ENCODE measurements around the gene RBMS2.

RBMS2 gene, protein sequence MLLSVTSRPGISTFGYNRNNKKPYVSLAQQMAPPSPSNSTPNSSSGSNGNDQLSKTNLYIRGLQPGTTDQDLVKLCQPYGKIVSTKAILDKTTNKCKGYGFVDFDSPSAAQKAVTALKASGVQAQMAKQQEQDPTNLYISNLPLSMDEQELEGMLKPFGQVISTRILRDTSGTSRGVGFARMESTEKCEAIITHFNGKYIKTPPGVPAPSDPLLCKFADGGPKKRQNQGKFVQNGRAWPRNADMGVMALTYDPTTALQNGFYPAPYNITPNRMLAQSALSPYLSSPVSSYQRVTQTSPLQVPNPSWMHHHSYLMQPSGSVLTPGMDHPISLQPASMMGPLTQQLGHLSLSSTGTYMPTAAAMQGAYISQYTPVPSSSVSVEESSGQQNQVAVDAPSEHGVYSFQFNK

DNA sequence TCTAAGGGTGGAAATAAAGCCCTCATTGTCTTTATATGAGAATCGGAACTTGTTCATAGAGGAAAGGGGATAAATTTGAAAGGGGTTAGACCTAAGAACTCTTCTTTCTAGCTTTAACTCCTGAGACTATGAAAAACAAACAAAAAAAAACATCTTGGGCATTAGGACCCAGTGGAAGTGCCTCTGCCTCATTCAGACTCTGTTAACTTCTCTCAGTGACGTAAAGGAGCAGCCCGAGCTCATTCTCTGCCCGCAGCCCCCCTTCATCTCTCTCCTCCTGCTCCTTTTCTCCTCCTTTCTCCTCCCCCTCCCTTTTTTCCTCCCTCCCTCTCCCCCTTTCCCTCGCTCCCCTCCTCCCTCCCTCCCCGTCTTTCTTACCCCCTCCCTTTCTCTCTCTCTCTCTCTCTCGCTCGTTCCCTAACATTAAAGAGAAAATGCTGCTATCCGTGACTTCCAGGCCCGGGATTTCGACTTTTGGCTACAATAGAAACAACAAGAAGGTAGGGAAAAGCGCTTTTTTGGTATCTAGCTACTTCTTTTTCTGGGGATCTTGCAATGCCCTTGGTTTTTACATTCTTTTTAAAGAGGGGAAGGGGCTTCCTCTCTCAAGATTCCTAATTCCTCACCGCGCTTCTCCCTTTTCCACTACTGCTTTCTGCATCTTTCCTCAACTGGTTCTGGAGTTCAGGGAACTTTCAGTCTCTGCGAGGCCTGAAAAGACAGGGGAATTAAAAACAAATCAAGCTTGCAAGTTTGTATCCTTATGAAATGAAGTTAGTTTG, at the start of gene RBMS2:
TSS of gene RBMS2 (plus strand) at position 231 of the 782 bp plus-strand sequence. CDS start at position 435, 204 bp downstream.
- TF ChIP-seq, protein P1, sequence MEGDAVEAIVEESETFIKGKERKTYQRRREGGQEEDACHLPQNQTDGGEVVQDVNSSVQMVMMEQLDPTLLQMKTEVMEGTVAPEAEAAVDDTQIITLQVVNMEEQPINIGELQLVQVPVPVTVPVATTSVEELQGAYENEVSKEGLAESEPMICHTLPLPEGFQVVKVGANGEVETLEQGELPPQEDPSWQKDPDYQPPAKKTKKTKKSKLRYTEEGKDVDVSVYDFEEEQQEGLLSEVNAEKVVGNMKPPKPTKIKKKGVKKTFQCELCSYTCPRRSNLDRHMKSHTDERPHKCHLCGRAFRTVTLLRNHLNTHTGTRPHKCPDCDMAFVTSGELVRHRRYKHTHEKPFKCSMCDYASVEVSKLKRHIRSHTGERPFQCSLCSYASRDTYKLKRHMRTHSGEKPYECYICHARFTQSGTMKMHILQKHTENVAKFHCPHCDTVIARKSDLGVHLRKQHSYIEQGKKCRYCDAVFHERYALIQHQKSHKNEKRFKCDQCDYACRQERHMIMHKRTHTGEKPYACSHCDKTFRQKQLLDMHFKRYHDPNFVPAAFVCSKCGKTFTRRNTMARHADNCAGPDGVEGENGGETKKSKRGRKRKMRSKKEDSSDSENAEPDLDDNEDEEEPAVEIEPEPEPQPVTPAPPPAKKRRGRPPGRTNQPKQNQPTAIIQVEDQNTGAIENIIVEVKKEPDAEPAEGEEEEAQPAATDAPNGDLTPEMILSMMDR (IDR thresholded peaks at IDR 0.05; ENCODE audit: insufficient read depth, low read length, poor library complexity, severe bottlenecking): no peak
- Histone ChIP-seq H3K4me3 (replicated peaks; ENCODE audit: low read depth, low read length) (peak within 1 kb of the TSS; percentile 55), H3K36me3 (ENCODE audit: control insufficient read depth, insufficient read depth, low read length) (no peaks in the 10 kb centered on the region), H3K27me3 (replicated peaks; ENCODE audit: control insufficient read depth, insufficient read depth, low read length) (no peaks in the 10 kb centered on the region)
- DNase-seq (ENCODE audit: extremely low read depth, insufficient read length): peak; percentile 35

DNA sequence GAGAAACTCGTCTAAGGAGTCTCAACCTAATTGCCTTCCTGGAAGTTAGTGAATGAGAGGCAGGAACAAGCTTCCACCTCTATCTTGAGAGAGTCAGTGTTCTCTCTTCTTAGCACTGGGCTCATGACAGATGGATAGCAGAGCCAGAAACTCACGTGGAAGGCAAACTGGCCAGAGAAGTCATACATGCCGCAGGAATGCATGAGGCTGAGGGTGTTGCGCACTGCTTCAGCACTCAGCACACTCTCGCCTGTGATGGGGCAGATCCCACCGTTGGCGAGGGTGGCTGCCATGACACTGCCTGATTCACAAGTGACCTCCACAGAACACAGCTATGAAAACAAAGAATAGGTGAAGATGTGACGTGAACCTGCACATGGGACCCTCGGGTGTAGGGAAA, 47.2 kb upstream of the RBMS2 start:
- peaks cover 8% of the 10 kb centered on the region for H3K36me3 ChIP-seq (ENCODE audit: control insufficient read depth, insufficient read depth, low read length)
- no peaks in the 10 kb centered on the region for H3K27me3 ChIP-seq (replicated peaks; ENCODE audit: control insufficient read depth, insufficient read depth, low read length)
- no peak overlapping the region for H3K4me3 ChIP-seq (replicated peaks; ENCODE audit: low read depth, low read length)
- TF ChIP-seq, protein P1 (IDR thresholded peaks at IDR 0.05; ENCODE audit: insufficient read depth, low read length, poor library complexity, severe bottlenecking): no peak
- no peak for DNase-seq (ENCODE audit: extremely low read depth, insufficient read length)

DNA sequence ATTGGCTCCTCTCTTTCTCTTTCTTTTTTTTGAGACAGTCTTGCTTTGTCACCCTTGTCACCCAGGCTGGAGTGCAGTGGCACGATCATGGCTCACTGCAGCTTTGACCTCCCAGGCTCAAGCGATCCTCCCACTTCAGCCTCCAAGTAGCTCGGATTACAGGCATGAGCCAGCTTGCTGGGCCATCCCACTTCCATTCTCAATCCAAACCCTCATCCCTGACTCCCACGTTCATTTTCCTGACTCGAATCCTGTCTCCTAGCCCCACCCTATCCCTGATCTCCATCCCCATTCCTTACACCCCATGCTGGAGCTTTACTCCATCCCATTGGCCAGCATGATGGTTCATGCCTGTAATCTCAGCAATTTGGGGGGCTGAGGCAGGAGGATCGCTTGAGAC, 45.5 kb upstream of the RBMS2 start:
- DNase-seq (ENCODE audit: extremely low read depth, insufficient read length): no peak
- Histone ChIP-seq H3K36me3 (ENCODE audit: control insufficient read depth, insufficient read depth, low read length) (peaks cover 8% of the 10 kb centered on the region), H3K27me3 (replicated peaks; ENCODE audit: control insufficient read depth, insufficient read depth, low read length) (no peaks in the 10 kb centered on the region), H3K4me3 (replicated peaks; ENCODE audit: low read depth, low read length) (no peak overlapping the region)
- TF ChIP-seq, protein P1 (IDR thresholded peaks at IDR 0.05; ENCODE audit: insufficient read depth, low read length, poor library complexity, severe bottlenecking): no peak

DNA sequence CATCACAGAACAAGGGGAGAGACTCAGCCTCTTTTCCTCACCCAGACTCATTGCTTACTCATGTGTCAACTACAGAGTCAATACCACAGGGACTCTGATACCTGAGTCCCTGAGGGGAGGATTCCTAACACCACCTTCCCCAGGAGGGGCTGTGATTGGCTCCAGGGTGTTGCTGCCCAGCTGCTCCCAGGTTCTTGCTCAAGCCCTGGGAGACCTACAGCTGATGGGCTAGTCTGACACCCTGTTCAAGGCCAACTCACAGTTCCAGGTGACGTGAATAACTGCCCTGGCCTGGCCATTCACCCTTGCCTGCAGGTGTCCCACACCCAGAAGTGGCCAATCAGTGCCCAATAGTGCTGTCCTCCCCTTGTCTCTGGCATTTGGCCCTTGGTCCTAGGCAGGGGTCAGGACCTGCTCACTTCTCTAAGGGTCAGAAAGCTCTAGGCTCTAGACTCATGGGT, 44.6 kb upstream of the RBMS2 start:
- H3K36me3 ChIP-seq (ENCODE audit: control insufficient read depth, insufficient read depth, low read length): peaks cover 7% of the 10 kb centered on the region
- TF ChIP-seq, protein P1 (IDR thresholded peaks at IDR 0.05; ENCODE audit: insufficient read depth, low read length, poor library complexity, severe bottlenecking): no peak
- no peak overlapping the region for H3K4me3 ChIP-seq (replicated peaks; ENCODE audit: low read depth, low read length)
- no peak for DNase-seq (ENCODE audit: extremely low read depth, insufficient read length)
- H3K27me3 ChIP-seq (replicated peaks; ENCODE audit: control insufficient read depth, insufficient read depth, low read length): no peaks in the 10 kb centered on the region

DNA sequence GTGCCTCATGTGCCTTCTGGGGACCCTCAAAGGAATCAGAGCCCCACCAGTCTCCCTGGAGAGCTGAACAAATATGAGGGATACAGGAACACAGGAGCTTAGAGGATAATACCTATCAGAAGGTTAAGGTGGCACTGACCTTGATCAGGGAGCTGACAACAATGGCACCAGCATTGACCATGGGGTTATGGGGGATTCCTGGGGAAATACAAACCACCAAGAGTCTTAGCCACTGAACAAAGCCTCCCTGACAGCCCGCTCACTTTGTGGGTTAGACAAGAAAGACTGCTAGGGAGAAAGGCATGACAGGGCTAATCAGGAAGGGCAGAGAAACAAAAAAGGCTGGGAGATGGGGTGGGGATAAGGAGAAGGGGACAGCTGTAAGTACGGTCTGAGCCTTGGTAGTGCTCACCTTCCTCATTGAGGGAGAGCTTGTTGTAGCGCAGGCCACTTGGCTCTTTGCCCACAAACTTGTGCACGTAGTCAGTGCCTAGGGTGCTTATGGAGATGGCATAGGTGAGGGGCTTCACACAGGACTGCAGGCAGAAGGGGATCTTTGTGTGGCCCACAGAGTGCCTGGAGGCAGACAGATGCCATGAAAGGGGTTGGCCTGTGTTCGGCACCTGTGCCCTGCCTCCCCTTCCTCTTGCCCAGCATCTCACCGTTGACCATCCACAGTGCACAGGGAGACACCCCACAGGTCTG, 43.9 kb upstream of the RBMS2 start:
- no peaks in the 10 kb centered on the region for H3K27me3 ChIP-seq (replicated peaks; ENCODE audit: control insufficient read depth, insufficient read depth, low read length)
- TF ChIP-seq, protein P1 (IDR thresholded peaks at IDR 0.05; ENCODE audit: insufficient read depth, low read length, poor library complexity, severe bottlenecking): no peak
- no peak for DNase-seq (ENCODE audit: extremely low read depth, insufficient read length)
- H3K36me3 ChIP-seq (ENCODE audit: control insufficient read depth, insufficient read depth, low read length): peaks cover 5% of the 10 kb centered on the region
- H3K4me3 ChIP-seq (replicated peaks; ENCODE audit: low read depth, low read length): no peak overlapping the region
